SK-N-MC (cell line): ENCODE measurements around the gene VAV2.

Experiments used
- EZH2 ChIP-seq: fragments of 200-600 bp; sonication (generic); IDR thresholded peaks from one replicate; pipeline ENCODE4 v1.6.1; 2017; ENCODE audit warnings: antibody characterized with exemption
- FOXP2 ChIP-seq: optimal IDR thresholded peaks from 2 replicates; pipeline ENCODE3; 2011; ENCODE audit warnings: mild to moderate bottlenecking, moderate library complexity; ENCODE audit not compliant: insufficient read depth; ENCODE audit errors: extremely low read length, control extremely low read depth
- POLR2AphosphoS5 ChIP-seq: IDR thresholded peaks from 2 replicates; pipeline ENCODE4 v1.6.1; 2012; ENCODE audit warnings: mild to moderate bottlenecking, low read depth, low read length, borderline replicate concordance

DNA sequence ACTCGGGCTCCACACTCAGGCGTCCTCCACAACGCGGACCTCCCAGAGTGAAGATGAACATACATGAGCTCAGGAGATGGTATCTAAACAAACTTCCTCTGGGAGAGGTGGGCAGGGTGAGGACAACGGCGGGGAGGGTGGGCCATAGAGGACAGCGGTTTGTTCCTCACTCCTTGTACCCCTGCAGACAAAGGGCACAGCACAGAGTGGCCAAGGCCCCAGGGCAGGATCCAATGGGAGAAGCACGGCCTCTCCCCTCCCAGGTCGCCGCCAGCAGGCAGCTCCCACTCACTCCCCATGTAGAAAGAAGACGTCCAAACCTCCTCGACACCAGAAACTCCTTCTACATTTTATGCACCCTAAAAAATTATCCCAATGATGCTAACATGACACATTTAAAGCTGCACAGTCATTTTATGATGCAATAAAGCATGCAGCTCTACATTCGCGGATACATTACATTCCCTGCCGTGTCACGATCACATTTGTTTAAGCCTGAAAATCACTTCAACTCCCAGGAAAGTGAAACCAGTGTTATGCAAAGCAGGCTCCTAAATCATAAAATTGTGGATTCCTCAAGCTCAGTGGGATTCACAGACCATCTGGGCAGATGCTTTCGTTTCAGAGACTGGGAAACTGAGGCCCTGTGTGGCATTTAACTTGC, 166.4 kb downstream of the VAV2 start:
- TF ChIP-seq EZH2: no peak
- TF ChIP-seq POLR2AphosphoS5: no peak
- no peak for TF ChIP-seq FOXP2
